HepG2 (cell line): ENCODE data around the gene DDAH1. TPM values are rescaled to one million over a fixed set of nuclear protein-coding genes. Genes with fewer than 3 reads are reported as not detected.

ENCODE experiments used
- ATAC-seq: fragments of 200-7000 bp; cut with Tn5 transposase; 3 replicates; pipeline ENCODE4 v1.9.1; 2020; ENCODE audit warnings: mild to moderate bottlenecking, moderate library complexity
- BruUV-seq: library from RNA; stranded (reverse); fragments of 400-500 nt; replicated peaks from 2 replicates; lab custom pipeline; 2021; lab: Mats Ljungman, UMichigan
- CTCF ChIA-PET: fragments of 300-600 bp; formaldehyde crosslinking; extraction: SDS; loops from one replicate; lab custom pipeline; 2021; ENCODE audit warnings: low total read pairs, inconsistent platforms, low intra/inter-chr PET ratio; lab: Yijun Ruan, JAX
- POLR2A ChIA-PET: fragments of 350-600 bp; sonication (Branson Sonifier 250); formaldehyde crosslinking; loops from one replicate; lab custom pipeline; 2020; ENCODE audit warnings: antibody characterized with exemption, inconsistent platforms; lab: Yijun Ruan, JAX
- DNase-seq: peaks from one replicate; pipeline ENCODE4 v3.0.0-alpha.2; 2015; ENCODE audit warnings: low spot score
- FAIRE-seq: peaks from 3 replicates; lab custom pipeline; 2011; peaks lifted over from hg19 to GRCh38; lab: Jason Lieb, UNC
- H2AFZ ChIP-seq: one replicate; pipeline ENCODE4 v1.6.1; 2011; ENCODE audit warnings: low read length, inconsistent platforms
- H3K27ac ChIP-seq: fragments of 300-600 bp; 3 replicates; pipeline ENCODE4 v1.8.0; 2011; ENCODE audit warnings: mixed run types, mild to moderate bottlenecking, mixed read lengths, low read length, inconsistent platforms; ENCODE audit not compliant: insufficient read depth; ENCODE audit errors: extremely low read length
- H3K27me3 ChIP-seq, 2 experiments: fragments of 200-600 bp in 1 of 2; 2 replicates in 1 of 2; 3 replicates in 1 of 2; pipeline versions ENCODE4 v1.6.0 to v1.8.0; 2011; ENCODE audit warnings: low read length in 2 of 2, mild to moderate bottlenecking in 2 of 2, moderate library complexity in 2 of 2, inconsistent platforms in 1 of 2; ENCODE audit not compliant: insufficient read depth in 2 of 2, control insufficient read depth in 1 of 2
- H3K36me3 ChIP-seq, 2 experiments: fragments of 200-600 bp in 1 of 2; replicated peaks in 1 of 2; 2 replicates in 1 of 2; 3 replicates in 1 of 2; pipeline versions ENCODE4 v1.5.1 to v1.8.0; 2011; ENCODE audit warnings: low read length in 2 of 2, inconsistent platforms in 1 of 2; ENCODE audit not compliant: insufficient read depth in 2 of 2, control insufficient read depth in 1 of 2
- H3K4me1 ChIP-seq: 2 replicates; pipeline ENCODE4 v1.5.1; 2012; ENCODE audit warnings: low read length, inconsistent platforms; ENCODE audit not compliant: insufficient read depth
- H3K4me2 ChIP-seq: 2 replicates; pipeline ENCODE4 v1.6.0; 2011; ENCODE audit warnings: low read depth, low read length, inconsistent platforms
- H3K4me3 ChIP-seq, 3 experiments: fragments of 200-600 bp in 1 of 3; sonication (generic), shearing (Covaris generic) in 1 of 3; replicated peaks in 1 of 3; 2 replicates each; pipeline ENCODE4 v1.5.1; 2011 to 2016; ENCODE audit warnings: low read length in 3 of 3, inconsistent platforms in 2 of 3, low read depth in 2 of 3, mild to moderate bottlenecking in 2 of 3, control low read depth in 1 of 3, mixed read lengths in 1 of 3; ENCODE audit not compliant: insufficient read depth in 1 of 3
- H3K79me2 ChIP-seq: one replicate; pipeline ENCODE4 v1.6.1; 2011; ENCODE audit warnings: low read length, inconsistent platforms; ENCODE audit not compliant: insufficient read depth
- H3K9ac ChIP-seq: 2 replicates; pipeline ENCODE4 v1.6.0; 2011; ENCODE audit warnings: mild to moderate bottlenecking, low read depth, low read length, inconsistent platforms; ENCODE audit not compliant: insufficient read depth
- H3K9me3 ChIP-seq: 2 replicates; pipeline ENCODE4 v1.5.1; 2012; ENCODE audit warnings: mild to moderate bottlenecking, low read length
- H4K20me1 ChIP-seq: 2 replicates; pipeline ENCODE4 v1.6.0; 2011; ENCODE audit warnings: inconsistent platforms, mild to moderate bottlenecking, low read length, moderate library complexity; ENCODE audit not compliant: insufficient read depth
- CHCHD3 ChIP-seq: sonication (generic); formaldehyde crosslinking; IDR thresholded peaks from 2 replicates; pipeline ENCODE4 v1.8.0; 2022; ENCODE audit warnings: mild to moderate bottlenecking, missing genetic modification reagents, moderate library complexity
- DMAP1 ChIP-seq: IDR thresholded peaks from 2 replicates; pipeline ENCODE4 v1.6.1; 2016
- KDM2A ChIP-seq: sonication (generic); formaldehyde crosslinking; IDR thresholded peaks from 2 replicates; pipeline ENCODE4 v1.4.0; 2020; ENCODE audit warnings: low read depth, missing genetic modification reagents, borderline replicate concordance
- NONO ChIP-seq, 2 experiments: fragments of 450-650 bp in 1 of 2; sonication (generic) in 1 of 2; formaldehyde crosslinking in 1 of 2; IDR thresholded peaks in 1 of 2; conservative IDR thresholded peaks in 1 of 2; 2 replicates each; pipeline versions ENCODE4 v1.6.1 to v1.8.0; 2017 to 2022; ENCODE audit warnings: mild to moderate bottlenecking in 1 of 2, missing genetic modification reagents in 1 of 2, moderate library complexity in 1 of 2
- RFX1 ChIP-seq: fragments of 450-650 bp; IDR thresholded peaks from 2 replicates; pipeline ENCODE4 v1.6.1; 2017
- SMAD1 ChIP-seq: sonication (generic); formaldehyde crosslinking; IDR thresholded peaks from 2 replicates; pipeline ENCODE4 v1.4.0; 2020; ENCODE audit warnings: missing genetic modification reagents, low read depth, mild to moderate bottlenecking, borderline replicate concordance
- SP140L ChIP-seq: sonication (generic); formaldehyde crosslinking; IDR thresholded peaks from 2 replicates; pipeline ENCODE4 v1.4.0; 2020; ENCODE audit warnings: missing genetic modification reagents, borderline replicate concordance
- ZNF329 ChIP-seq: sonication (generic); formaldehyde crosslinking; IDR thresholded peaks from 2 replicates; pipeline ENCODE4 v1.9.0; 2021; ENCODE audit warnings: low read depth, mild to moderate bottlenecking, missing genetic modification reagents
- WGBS: methylation state at CpG from one replicate; pipeline ENCODE4 v1.1.6; 2017; ENCODE audit warnings: low lambda C conversion rate; 5-methylcytosine and 5-hydroxymethylcytosine counted together
- in situ Hi-C: cut with HindIII; loops from 2 replicates; pipeline ENCODE4 v1.10.0; 2017; ENCODE audit warnings: low pct_unique_long_range_greater_than_20kb; ENCODE audit not compliant: extremely low pct_ligation_motif_present
- intact Hi-C: fragments of 100-400 bp; cut with micrococcal nuclease; formaldehyde crosslinking; loops from one replicate; pipeline ENCODE4 v1.10.0; 2022; ENCODE audit not compliant: unreplicated experiment
- polyA plus RNA-seq, 8 experiments: library from polyadenylated mRNA; depleted of rRNA in 3 of 8; stranded (reverse) in 7 of 8; unstranded in 1 of 8; fragments of >200 nt; fragmentation: Illumina TruSeq in 4 of 8; extraction: Trizol in 4 of 8; gene quantifications; 2 replicates each; pipeline versions ENCODE4 v1.2.1 to v1.2.3, GENCODE V29; 2011 to 2016; ENCODE audit warnings: low read depth in 4 of 8, missing spikeins in 1 of 8, mixed read lengths in 1 of 8; ENCODE audit not compliant: insufficient read depth in 1 of 8
- total RNA-seq, 5 experiments: library from RNA; depleted of rRNA; stranded (reverse); fragments of >200 nt; fragmentation: Illumina TruSeq; extraction: Trizol; gene quantifications; 2 replicates each; pipeline ENCODE4 v1.2.3, GENCODE V29; 2016; ENCODE audit warnings: low read depth in 1 of 5
- TF ChIP-seq, protein P1 (sequence below): sonication (generic); formaldehyde crosslinking; IDR thresholded peaks from 2 replicates; pipeline ENCODE4 v1.4.0; 2020; ENCODE audit warnings: missing genetic modification reagents
- TF ChIP-seq, protein P2 (sequence below): sonication (generic); formaldehyde crosslinking; IDR thresholded peaks from 2 replicates; pipeline ENCODE4 v1.5.0; 2020; ENCODE audit warnings: mild to moderate bottlenecking, missing genetic modification reagents
- TF ChIP-seq, protein P3 (sequence below), 2 experiments: IDR thresholded peaks; 2 replicates each; pipeline ENCODE4 v1.6.1; 2011 to 2012; ENCODE audit warnings: low read length in 2 of 2, borderline replicate concordance in 1 of 2, low read depth in 1 of 2, mild to moderate bottlenecking in 1 of 2, moderate library complexity in 1 of 2

DDAH1 gene
- total and polyA plus RNA-seq, 2 of the 13 experiments (the other 11 are each of a cell fraction or from before 2014, with no cell fraction given): 39.7 to 64.4 TPM

- TF ChIP-seq, protein P1, sequence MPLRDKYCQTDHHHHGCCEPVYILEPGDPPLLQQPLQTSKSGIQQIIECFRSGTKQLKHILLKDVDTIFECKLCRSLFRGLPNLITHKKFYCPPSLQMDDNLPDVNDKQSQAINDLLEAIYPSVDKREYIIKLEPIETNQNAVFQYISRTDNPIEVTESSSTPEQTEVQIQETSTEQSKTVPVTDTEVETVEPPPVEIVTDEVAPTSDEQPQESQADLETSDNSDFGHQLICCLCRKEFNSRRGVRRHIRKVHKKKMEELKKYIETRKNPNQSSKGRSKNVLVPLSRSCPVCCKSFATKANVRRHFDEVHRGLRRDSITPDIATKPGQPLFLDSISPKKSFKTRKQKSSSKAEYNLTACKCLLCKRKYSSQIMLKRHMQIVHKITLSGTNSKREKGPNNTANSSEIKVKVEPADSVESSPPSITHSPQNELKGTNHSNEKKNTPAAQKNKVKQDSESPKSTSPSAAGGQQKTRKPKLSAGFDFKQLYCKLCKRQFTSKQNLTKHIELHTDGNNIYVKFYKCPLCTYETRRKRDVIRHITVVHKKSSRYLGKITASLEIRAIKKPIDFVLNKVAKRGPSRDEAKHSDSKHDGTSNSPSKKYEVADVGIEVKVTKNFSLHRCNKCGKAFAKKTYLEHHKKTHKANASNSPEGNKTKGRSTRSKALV (CRISPR knock-in tag): no peak
- TF ChIP-seq KDM2A (no peak), SMAD1 (CRISPR knock-in tag) (no peak), DMAP1 (CRISPR knock-in tag) (no peak), RFX1 (no peak)
- TF ChIP-seq, all 625 proteins: peak for 0
Observed at GRCh38 chr1:85445906-85446305, 19.1 kb downstream of the DDAH1 start (continued).

DNA sequence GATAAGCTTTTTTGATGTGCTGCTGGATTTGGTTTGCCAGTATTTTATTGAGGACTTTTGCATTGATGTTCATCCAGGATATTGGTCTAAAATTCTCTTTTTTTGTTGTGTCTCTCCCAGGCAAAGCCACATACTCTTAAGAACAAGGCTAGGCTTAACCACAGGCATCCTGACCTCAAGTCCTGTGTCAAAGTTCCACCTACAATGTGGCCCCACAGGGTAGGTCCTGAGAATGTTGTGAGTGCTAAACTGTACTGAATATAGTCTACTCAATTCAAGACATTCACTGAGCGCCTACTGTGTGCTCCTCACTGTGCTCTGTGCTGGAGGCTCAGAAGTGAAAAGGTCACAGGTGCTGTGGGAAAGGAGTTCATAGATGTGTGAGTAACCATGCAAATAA is 20.6 kb downstream of the DDAH1 start:
- POLR2A ChIA-PET: no interaction called here

More for the DNA sequence above, 20.6 kb downstream of the DDAH1 start:
- BruUV-seq: no TSS peak
- intact Hi-C loops: no loop called here
- H3K4me2 ChIP-seq: no peak overlapping the region
- H3K27me3 ChIP-seq: no peaks in the 10 kb centered on the region
- FAIRE-seq (no peak), DNase-seq (no peak), ATAC-seq (no peak)
- TF ChIP-seq, protein P2, sequence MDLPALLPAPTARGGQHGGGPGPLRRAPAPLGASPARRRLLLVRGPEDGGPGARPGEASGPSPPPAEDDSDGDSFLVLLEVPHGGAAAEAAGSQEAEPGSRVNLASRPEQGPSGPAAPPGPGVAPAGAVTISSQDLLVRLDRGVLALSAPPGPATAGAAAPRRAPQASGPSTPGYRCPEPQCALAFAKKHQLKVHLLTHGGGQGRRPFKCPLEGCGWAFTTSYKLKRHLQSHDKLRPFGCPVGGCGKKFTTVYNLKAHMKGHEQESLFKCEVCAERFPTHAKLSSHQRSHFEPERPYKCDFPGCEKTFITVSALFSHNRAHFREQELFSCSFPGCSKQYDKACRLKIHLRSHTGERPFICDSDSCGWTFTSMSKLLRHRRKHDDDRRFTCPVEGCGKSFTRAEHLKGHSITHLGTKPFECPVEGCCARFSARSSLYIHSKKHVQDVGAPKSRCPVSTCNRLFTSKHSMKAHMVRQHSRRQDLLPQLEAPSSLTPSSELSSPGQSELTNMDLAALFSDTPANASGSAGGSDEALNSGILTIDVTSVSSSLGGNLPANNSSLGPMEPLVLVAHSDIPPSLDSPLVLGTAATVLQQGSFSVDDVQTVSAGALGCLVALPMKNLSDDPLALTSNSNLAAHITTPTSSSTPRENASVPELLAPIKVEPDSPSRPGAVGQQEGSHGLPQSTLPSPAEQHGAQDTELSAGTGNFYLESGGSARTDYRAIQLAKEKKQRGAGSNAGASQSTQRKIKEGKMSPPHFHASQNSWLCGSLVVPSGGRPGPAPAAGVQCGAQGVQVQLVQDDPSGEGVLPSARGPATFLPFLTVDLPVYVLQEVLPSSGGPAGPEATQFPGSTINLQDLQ (CRISPR knock-in tag): no peak
- TF ChIP-seq ZNF329 (CRISPR knock-in tag) (no peak), CHCHD3 (no peak), SP140L (CRISPR knock-in tag) (no peak), NONO (IDR thresholded peaks at IDR 0.05) (no peak), NONO (CRISPR knock-in tag; conservative IDR thresholded peaks at IDR 0.05) (no peak)
- TF ChIP-seq, protein P3, sequence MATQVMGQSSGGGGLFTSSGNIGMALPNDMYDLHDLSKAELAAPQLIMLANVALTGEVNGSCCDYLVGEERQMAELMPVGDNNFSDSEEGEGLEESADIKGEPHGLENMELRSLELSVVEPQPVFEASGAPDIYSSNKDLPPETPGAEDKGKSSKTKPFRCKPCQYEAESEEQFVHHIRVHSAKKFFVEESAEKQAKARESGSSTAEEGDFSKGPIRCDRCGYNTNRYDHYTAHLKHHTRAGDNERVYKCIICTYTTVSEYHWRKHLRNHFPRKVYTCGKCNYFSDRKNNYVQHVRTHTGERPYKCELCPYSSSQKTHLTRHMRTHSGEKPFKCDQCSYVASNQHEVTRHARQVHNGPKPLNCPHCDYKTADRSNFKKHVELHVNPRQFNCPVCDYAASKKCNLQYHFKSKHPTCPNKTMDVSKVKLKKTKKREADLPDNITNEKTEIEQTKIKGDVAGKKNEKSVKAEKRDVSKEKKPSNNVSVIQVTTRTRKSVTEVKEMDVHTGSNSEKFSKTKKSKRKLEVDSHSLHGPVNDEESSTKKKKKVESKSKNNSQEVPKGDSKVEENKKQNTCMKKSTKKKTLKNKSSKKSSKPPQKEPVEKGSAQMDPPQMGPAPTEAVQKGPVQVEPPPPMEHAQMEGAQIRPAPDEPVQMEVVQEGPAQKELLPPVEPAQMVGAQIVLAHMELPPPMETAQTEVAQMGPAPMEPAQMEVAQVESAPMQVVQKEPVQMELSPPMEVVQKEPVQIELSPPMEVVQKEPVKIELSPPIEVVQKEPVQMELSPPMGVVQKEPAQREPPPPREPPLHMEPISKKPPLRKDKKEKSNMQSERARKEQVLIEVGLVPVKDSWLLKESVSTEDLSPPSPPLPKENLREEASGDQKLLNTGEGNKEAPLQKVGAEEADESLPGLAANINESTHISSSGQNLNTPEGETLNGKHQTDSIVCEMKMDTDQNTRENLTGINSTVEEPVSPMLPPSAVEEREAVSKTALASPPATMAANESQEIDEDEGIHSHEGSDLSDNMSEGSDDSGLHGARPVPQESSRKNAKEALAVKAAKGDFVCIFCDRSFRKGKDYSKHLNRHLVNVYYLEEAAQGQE (IDR thresholded peaks at IDR 0.05; ENCODE audit: borderline replicate concordance in 1 of 2, low read depth in 1 of 2, low read length in 2 of 2): no peak
- H3K79me2 ChIP-seq: peaks cover 54% of the 10 kb centered on the region
- H3K36me3 ChIP-seq: no peaks in the 10 kb centered on the region
- H3K9me3 ChIP-seq: no peaks in the 10 kb centered on the region
- no peak overlapping the region for H3K9ac ChIP-seq
- no peaks in the 10 kb centered on the region; the same call in 1 of the 2 replicates for H4K20me1 ChIP-seq
- H3K4me3 ChIP-seq: no peak overlapping the region
- no peak overlapping the region for H2AFZ ChIP-seq
- WGBS: 91% methylated on average over 1 of the region's 1 CpG
- in situ Hi-C loops: no loop called here
- CTCF ChIA-PET: no interaction called here
- peaks cover 22% of the 10 kb centered on the region for H3K4me1 ChIP-seq
- H3K27ac ChIP-seq: no peak overlapping the region
